ENCODE measurements around the gene SEPSECS. TPM values are rescaled to one million over a fixed set of nuclear protein-coding genes. Genes with fewer than 3 reads are reported as not detected.

The SEPSECS gene
- total RNA-seq, 1 experiment from 2014 or later, result 4.0 TPM

DNA sequence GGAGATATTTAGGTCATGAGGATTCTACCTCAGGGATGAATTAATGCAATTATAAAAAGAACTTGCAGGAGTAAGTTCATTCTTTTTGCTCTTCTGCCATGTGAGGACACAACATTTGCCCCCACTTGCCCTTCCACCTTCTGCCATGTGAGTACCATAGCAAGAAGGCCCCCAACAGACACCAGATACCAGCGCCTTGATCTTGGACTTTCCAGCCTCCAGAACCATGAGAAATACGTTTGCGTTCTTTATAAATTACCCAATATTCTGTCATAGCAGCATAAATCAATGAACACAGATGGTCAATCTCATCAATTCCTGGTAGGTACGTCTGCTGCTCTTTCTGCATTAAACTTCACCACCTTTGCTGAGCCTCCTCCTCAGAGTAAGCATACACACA is 5.7 kb upstream of the SEPSECS start:
- H3K4me3 ChIP-seq (ENCODE audit: low read depth in 2 of 2, low read length in 2 of 2), result no peak overlapping the region
- ATAC-seq, result no peak
- CTCF ChIA-PET, result interaction anchor here (0.5 kb wide), 1 partner anchor 1164 kb away, joined by 10 read pairs; no protein-coding TSS in a partner anchor
- in situ Hi-C loops (cut with HindIII; ENCODE audit: low pct_unique_long_range_greater_than_20kb, low sequenced_read_pairs), result no loop called here
- H3K27me3 ChIP-seq (ENCODE audit: control insufficient read depth, insufficient read depth, low read length), result no peaks in the 10 kb centered on the region
- no peak for DNase-seq (ENCODE audit: low read depth, low spot score)
- BruUV-seq (replicated peaks), result no TSS peak
- H3K36me3 ChIP-seq (ENCODE audit: control insufficient read depth, insufficient read depth, low read length), result no peaks in the 10 kb centered on the region
- H3K27ac ChIP-seq (ENCODE audit: low read length), result no peak overlapping the region
- intact Hi-C loops (cut with micrococcal nuclease; ENCODE audit: unreplicated experiment), result loop anchor here (10.0 kb wide), 1 partner anchor 199 kb away; no protein-coding TSS in a partner anchor
- POLR2A ChIA-PET, result no interaction called here
- H3K4me1 ChIP-seq (ENCODE audit: control insufficient read depth, insufficient read depth, low read length), result peaks cover 7% of the 10 kb centered on the region
- TF ChIP-seq POLR2AphosphoS5 (IDR thresholded peaks at IDR 0.05; ENCODE audit: low read depth, low read length) (no peak), SIN3A (IDR thresholded peaks at IDR 0.05; ENCODE audit: borderline replicate concordance, insufficient read depth, low read depth, low read length) (no peak), TCF7L2 (IDR thresholded peaks at IDR 0.05; ENCODE audit: low read depth, low read length) (no peak)
- TF ChIP-seq, protein P1, sequence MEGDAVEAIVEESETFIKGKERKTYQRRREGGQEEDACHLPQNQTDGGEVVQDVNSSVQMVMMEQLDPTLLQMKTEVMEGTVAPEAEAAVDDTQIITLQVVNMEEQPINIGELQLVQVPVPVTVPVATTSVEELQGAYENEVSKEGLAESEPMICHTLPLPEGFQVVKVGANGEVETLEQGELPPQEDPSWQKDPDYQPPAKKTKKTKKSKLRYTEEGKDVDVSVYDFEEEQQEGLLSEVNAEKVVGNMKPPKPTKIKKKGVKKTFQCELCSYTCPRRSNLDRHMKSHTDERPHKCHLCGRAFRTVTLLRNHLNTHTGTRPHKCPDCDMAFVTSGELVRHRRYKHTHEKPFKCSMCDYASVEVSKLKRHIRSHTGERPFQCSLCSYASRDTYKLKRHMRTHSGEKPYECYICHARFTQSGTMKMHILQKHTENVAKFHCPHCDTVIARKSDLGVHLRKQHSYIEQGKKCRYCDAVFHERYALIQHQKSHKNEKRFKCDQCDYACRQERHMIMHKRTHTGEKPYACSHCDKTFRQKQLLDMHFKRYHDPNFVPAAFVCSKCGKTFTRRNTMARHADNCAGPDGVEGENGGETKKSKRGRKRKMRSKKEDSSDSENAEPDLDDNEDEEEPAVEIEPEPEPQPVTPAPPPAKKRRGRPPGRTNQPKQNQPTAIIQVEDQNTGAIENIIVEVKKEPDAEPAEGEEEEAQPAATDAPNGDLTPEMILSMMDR (IDR thresholded peaks at IDR 0.05), result no peak
- TF ChIP-seq, protein P2, sequence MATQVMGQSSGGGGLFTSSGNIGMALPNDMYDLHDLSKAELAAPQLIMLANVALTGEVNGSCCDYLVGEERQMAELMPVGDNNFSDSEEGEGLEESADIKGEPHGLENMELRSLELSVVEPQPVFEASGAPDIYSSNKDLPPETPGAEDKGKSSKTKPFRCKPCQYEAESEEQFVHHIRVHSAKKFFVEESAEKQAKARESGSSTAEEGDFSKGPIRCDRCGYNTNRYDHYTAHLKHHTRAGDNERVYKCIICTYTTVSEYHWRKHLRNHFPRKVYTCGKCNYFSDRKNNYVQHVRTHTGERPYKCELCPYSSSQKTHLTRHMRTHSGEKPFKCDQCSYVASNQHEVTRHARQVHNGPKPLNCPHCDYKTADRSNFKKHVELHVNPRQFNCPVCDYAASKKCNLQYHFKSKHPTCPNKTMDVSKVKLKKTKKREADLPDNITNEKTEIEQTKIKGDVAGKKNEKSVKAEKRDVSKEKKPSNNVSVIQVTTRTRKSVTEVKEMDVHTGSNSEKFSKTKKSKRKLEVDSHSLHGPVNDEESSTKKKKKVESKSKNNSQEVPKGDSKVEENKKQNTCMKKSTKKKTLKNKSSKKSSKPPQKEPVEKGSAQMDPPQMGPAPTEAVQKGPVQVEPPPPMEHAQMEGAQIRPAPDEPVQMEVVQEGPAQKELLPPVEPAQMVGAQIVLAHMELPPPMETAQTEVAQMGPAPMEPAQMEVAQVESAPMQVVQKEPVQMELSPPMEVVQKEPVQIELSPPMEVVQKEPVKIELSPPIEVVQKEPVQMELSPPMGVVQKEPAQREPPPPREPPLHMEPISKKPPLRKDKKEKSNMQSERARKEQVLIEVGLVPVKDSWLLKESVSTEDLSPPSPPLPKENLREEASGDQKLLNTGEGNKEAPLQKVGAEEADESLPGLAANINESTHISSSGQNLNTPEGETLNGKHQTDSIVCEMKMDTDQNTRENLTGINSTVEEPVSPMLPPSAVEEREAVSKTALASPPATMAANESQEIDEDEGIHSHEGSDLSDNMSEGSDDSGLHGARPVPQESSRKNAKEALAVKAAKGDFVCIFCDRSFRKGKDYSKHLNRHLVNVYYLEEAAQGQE (IDR thresholded peaks at IDR 0.05; ENCODE audit: insufficient read depth in 1 of 2, low read depth in 2 of 2, low read length in 1 of 2), result no peak
- H3K9me3 ChIP-seq (ENCODE audit: control insufficient read depth, insufficient read depth, low read depth, low read length), result no peaks in the 10 kb centered on the region

DNA sequence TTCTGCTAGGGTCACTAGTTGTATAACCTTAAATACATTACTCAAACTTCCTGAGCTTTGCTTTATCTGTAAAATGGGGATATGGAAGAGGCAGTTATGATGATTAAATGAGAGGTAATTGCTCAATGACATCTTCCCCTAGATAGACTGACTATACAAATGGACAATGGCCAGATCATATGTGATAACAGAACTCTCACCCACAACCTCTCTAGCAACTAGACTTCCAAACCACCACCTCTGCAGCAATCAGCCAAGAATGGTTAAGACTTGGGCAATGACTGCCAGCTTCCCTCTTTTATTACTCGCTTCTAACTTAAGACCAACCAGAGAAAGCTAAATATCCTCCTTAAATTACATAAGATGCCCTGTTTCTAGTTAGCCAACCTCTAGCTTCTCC is 2.9 kb upstream of the SEPSECS start:
- Histone ChIP-seq H3K9me3 (ENCODE audit: control insufficient read depth, insufficient read depth, low read depth, low read length) (no peaks in the 10 kb centered on the region), H3K27me3 (ENCODE audit: control insufficient read depth, insufficient read depth, low read length) (no peaks in the 10 kb centered on the region), H3K4me3 (ENCODE audit: low read depth in 2 of 2, low read length in 2 of 2) (no peak overlapping the region), H3K36me3 (ENCODE audit: control insufficient read depth, insufficient read depth, low read length) (no peaks in the 10 kb centered on the region), H3K4me1 (ENCODE audit: control insufficient read depth, insufficient read depth, low read length) (peaks cover 10% of the 10 kb centered on the region), H3K27ac (ENCODE audit: low read length) (no peak overlapping the region)
- ATAC-seq (no peak), DNase-seq (ENCODE audit: low read depth, low spot score) (no peak)
- ChIA-PET CTCF (no interaction called here), POLR2A (no interaction called here)
- TF ChIP-seq POLR2AphosphoS5 (IDR thresholded peaks at IDR 0.05; ENCODE audit: low read depth, low read length), result no peak
- TF ChIP-seq, protein P1 (IDR thresholded peaks at IDR 0.05), result no peak
- no peak for TF ChIP-seq TCF7L2 (IDR thresholded peaks at IDR 0.05; ENCODE audit: low read depth, low read length)
- TF ChIP-seq SIN3A (IDR thresholded peaks at IDR 0.05; ENCODE audit: borderline replicate concordance, insufficient read depth, low read depth, low read length), result no peak
- TF ChIP-seq, protein P2 (IDR thresholded peaks at IDR 0.05; ENCODE audit: insufficient read depth in 1 of 2, low read depth in 2 of 2, low read length in 1 of 2), result no peak
- intact Hi-C loops (cut with micrococcal nuclease; ENCODE audit: unreplicated experiment) (loop anchor here (10.0 kb wide), 1 partner anchor 202 kb away; no protein-coding TSS in a partner anchor), in situ Hi-C loops (cut with HindIII; ENCODE audit: low pct_unique_long_range_greater_than_20kb, low sequenced_read_pairs) (no loop called here)
- no TSS peak for BruUV-seq (replicated peaks)

Measured in Panc1 (cell line).